H9 (cell line): ENCODE results near the gene ERVFRD-1. TPM values are rescaled to one million over a fixed set of nuclear protein-coding genes. Genes with fewer than 3 reads are reported as not detected.

ENCODE experiments used
- DNase-seq: peaks from one replicate; pipeline ENCODE4 v3.0.0-alpha.2; 2017
- H2AFZ ChIP-seq: one replicate; pipeline ENCODE4 v1.6.1; 2013; ENCODE audit warnings: mild to moderate bottlenecking, low read length, control low read depth, moderate library complexity
- H2AK5ac ChIP-seq: 2 replicates; pipeline ENCODE4 v1.6.1; 2013; ENCODE audit warnings: low read length, control low read depth, mixed read lengths; ENCODE audit not compliant: insufficient read length
- H2BK120ac ChIP-seq: one replicate; pipeline ENCODE4 v1.6.1; 2013; ENCODE audit warnings: low read depth, mild to moderate bottlenecking, low read length, control low read depth, inconsistent platforms; ENCODE audit not compliant: poor library complexity, severe bottlenecking
- H2BK12ac ChIP-seq: 2 replicates; pipeline ENCODE4 v1.6.1; 2013; ENCODE audit warnings: low read length, control low read depth, mixed read lengths, low read depth; ENCODE audit not compliant: insufficient read length
- H2BK15ac ChIP-seq: 2 replicates; pipeline ENCODE4 v1.6.1; 2013; ENCODE audit warnings: low read depth, low read length, control low read depth
- H2BK20ac ChIP-seq: one replicate; pipeline ENCODE4 v1.6.1; 2013; ENCODE audit warnings: low read depth, mild to moderate bottlenecking, low read length, control low read depth, inconsistent platforms; ENCODE audit not compliant: poor library complexity, severe bottlenecking
- H2BK5ac ChIP-seq: 2 replicates; pipeline ENCODE4 v1.6.1; 2013; ENCODE audit warnings: low read length, control low read depth, mixed read lengths; ENCODE audit not compliant: insufficient read length
- H3K14ac ChIP-seq: 2 replicates; pipeline ENCODE4 v1.6.1; 2013; ENCODE audit warnings: low read length, control low read depth; ENCODE audit not compliant: insufficient read depth
- H3K18ac ChIP-seq: 2 replicates; pipeline ENCODE4 v1.6.1; 2013; ENCODE audit warnings: low read depth, mild to moderate bottlenecking, mixed read lengths, low read length, control low read depth; ENCODE audit not compliant: insufficient read length
- H3K23ac ChIP-seq: 2 replicates; pipeline ENCODE4 v1.6.1; 2013; ENCODE audit warnings: low read length, control low read depth, mixed read lengths, low read depth; ENCODE audit not compliant: insufficient read length
- H3K23me2 ChIP-seq: 2 replicates; pipeline ENCODE4 v1.6.1; 2013; ENCODE audit warnings: low read depth, mild to moderate bottlenecking, mixed read lengths, low read length, control low read depth; ENCODE audit not compliant: insufficient read length, poor library complexity, severe bottlenecking
- H3K27ac ChIP-seq: 2 replicates; pipeline ENCODE4 v1.5.1; 2013; ENCODE audit warnings: low read length, control low read depth, mixed read lengths, low read depth; ENCODE audit not compliant: insufficient read length
- H3K27me3 ChIP-seq: 2 replicates; pipeline ENCODE4 v1.6.1; 2013; ENCODE audit warnings: low read length, control low read depth, inconsistent platforms; ENCODE audit not compliant: insufficient read depth
- H3K4ac ChIP-seq: 2 replicates; pipeline ENCODE4 v1.6.1; 2013; ENCODE audit warnings: low read depth, mild to moderate bottlenecking, control low read depth, inconsistent platforms, low read length, moderate library complexity
- H3K4me1 ChIP-seq: 2 replicates; pipeline ENCODE4 v1.6.1; 2013; ENCODE audit warnings: low read length, control low read depth, inconsistent platforms; ENCODE audit not compliant: insufficient read depth
- H3K4me2 ChIP-seq: 2 replicates; pipeline ENCODE4 v1.6.1; 2013; ENCODE audit warnings: low read length, control low read depth, mixed read lengths; ENCODE audit not compliant: insufficient read length, insufficient read depth
- H3K56ac ChIP-seq: 2 replicates; pipeline ENCODE4 v1.6.1; 2013; ENCODE audit warnings: low read depth, mild to moderate bottlenecking, mixed read lengths, low read length, control low read depth; ENCODE audit not compliant: insufficient read length
- H3K79me1 ChIP-seq: 2 replicates; pipeline ENCODE4 v1.6.1; 2013; ENCODE audit warnings: low read depth, mild to moderate bottlenecking, moderate library complexity, low read length, control low read depth, inconsistent platforms; ENCODE audit not compliant: insufficient read depth, poor library complexity, severe bottlenecking
- H3K79me2 ChIP-seq: 2 replicates; pipeline ENCODE4 v1.6.1; 2013; ENCODE audit warnings: low read length, control low read depth, inconsistent platforms; ENCODE audit not compliant: insufficient read depth
- H3K9ac ChIP-seq: 2 replicates; pipeline ENCODE4 v1.6.1; 2013; ENCODE audit warnings: low read length, control low read depth, mixed read lengths; ENCODE audit not compliant: insufficient read length; ENCODE audit errors: extremely low read depth
- H3K9me3 ChIP-seq: one replicate; pipeline ENCODE4 v1.6.1; 2013; ENCODE audit warnings: low read depth, low read length, inconsistent platforms; ENCODE audit not compliant: control insufficient read depth
- H3T11ph ChIP-seq: one replicate; pipeline ENCODE4 v1.6.1; 2013; ENCODE audit warnings: mild to moderate bottlenecking, low read length, control low read depth, inconsistent platforms
- H4K20me1 ChIP-seq: one replicate; pipeline ENCODE4 v1.6.1; 2013; ENCODE audit not compliant: control insufficient read depth, insufficient read length, insufficient read depth
- H4K5ac ChIP-seq: 2 replicates; pipeline ENCODE4 v1.6.1; 2013; ENCODE audit warnings: low read depth, mild to moderate bottlenecking, mixed read lengths, low read length, control low read depth; ENCODE audit not compliant: insufficient read length
- H4K8ac ChIP-seq: replicated peaks from 2 replicates; pipeline ENCODE4 v1.6.1; 2013; ENCODE audit warnings: low read length, control low read depth, mixed read lengths, low read depth; ENCODE audit not compliant: insufficient read length
- H4K91ac ChIP-seq: 2 replicates; pipeline ENCODE4 v1.6.1; 2013; ENCODE audit warnings: low read depth, mild to moderate bottlenecking, moderate library complexity, mixed read lengths, low read length, control low read depth; ENCODE audit not compliant: insufficient read length
- H3K27ac Mint-ChIP-seq, 3 experiments: 2 replicates in 2 of 3; 3 replicates in 1 of 3; pipeline ENCODE4 v1.8.0; 2020 to 2021; ENCODE audit warnings: mixed read lengths in 3 of 3, mild to moderate bottlenecking in 1 of 3, moderate library complexity in 1 of 3
- H3K27me3 Mint-ChIP-seq: 2 replicates; pipeline ENCODE4 v1.8.0; 2021; ENCODE audit warnings: low read depth, mild to moderate bottlenecking, moderate library complexity, mixed read lengths
- H3K36me3 Mint-ChIP-seq, 3 experiments: 2 replicates in 2 of 3; 3 replicates in 1 of 3; pipeline ENCODE4 v1.8.0; 2020 to 2021; ENCODE audit warnings: low read depth in 3 of 3, mixed read lengths in 3 of 3; ENCODE audit not compliant: insufficient read depth in 1 of 3
- H3K4me1 Mint-ChIP-seq, 2 experiments: 2 replicates each; pipeline ENCODE4 v1.8.0; 2020; ENCODE audit warnings: mixed read lengths in 2 of 2
- H3K4me3 Mint-ChIP-seq, 2 experiments: 2 replicates in 1 of 2; 3 replicates in 1 of 2; pipeline ENCODE4 v1.8.0; 2020 to 2021; ENCODE audit warnings: mild to moderate bottlenecking in 2 of 2, mixed read lengths in 2 of 2, moderate library complexity in 1 of 2
- H3K9me3 Mint-ChIP-seq, 2 experiments: 2 replicates in 1 of 2; 3 replicates in 1 of 2; pipeline ENCODE4 v1.8.0; 2020; ENCODE audit warnings: mild to moderate bottlenecking in 2 of 2, mixed read lengths in 2 of 2, moderate library complexity in 1 of 2
- CTCF ChIP-seq: fragments of 200-600 bp; sonication (generic); conservative IDR thresholded peaks from 3 replicates; pipeline ENCODE4 v1.8.0; 2021; ENCODE audit warnings: antibody characterized with exemption, mild to moderate bottlenecking
- WGBS: extraction: QIAGEN DNeasy Blood & Tissue Kit; methylation state at CpG from one replicate; pipeline ENCODE4 v1.1.7; 2013; ENCODE audit warnings: missing lambda C conversion rate, low lambda C conversion rate, mixed read lengths; ENCODE audit not compliant: insufficient read length; ENCODE audit errors: extremely low coverage; 5-methylcytosine and 5-hydroxymethylcytosine counted together
- total RNA-seq: library from RNA; stranded (reverse); gene quantifications from 2 replicates; pipeline ENCODE4 v1.2.1, GENCODE V29; 2021

Gene ERVFRD-1
- total RNA-seq, 1 experiment from 2014 or later = not detected

GRCh38 chr6:11053307-11053706, 58.2 kb downstream of the ERVFRD-1 start:
- Histone ChIP-seq H2BK120ac (no peak overlapping the region), H2BK12ac (no peak overlapping the region), H2AFZ (no peak overlapping the region), H4K8ac (no peak overlapping the region), H3K4ac (no peak overlapping the region), H2BK5ac (no peak overlapping the region), H3K23me2 (no peaks in the 10 kb centered on the region), H3K56ac (no peak overlapping the region), H4K91ac (no peak overlapping the region), H2AK5ac (no peak overlapping the region), H3K27ac (no peak overlapping the region), H2BK20ac (no peak overlapping the region), H2BK15ac (no peak overlapping the region), H3K23ac (no peak overlapping the region), H3K27me3 (no peaks in the 10 kb centered on the region), H4K5ac (no peak overlapping the region), H3K79me2 (no peaks in the 10 kb centered on the region), H3K4me1 (no peaks in the 10 kb centered on the region), H3T11ph (no peak overlapping the region), H4K20me1 (no peaks in the 10 kb centered on the region), H3K4me2 (no peak overlapping the region), H3K9ac (no peak overlapping the region), H3K79me1 (no peaks in the 10 kb centered on the region), H3K18ac (no peak overlapping the region), H3K14ac (no peak overlapping the region), H3K9me3 (no peaks in the 10 kb centered on the region)
- no peak for TF ChIP-seq CTCF
- no CpG with 5 or more reads among the region's 5 CpGs for WGBS
- Mint-ChIP-seq H3K27ac (no peak overlapping the region), H3K4me1 (no peaks in the 10 kb centered on the region), H3K36me3 (no peaks in the 10 kb centered on the region), H3K9me3 (no peaks in the 10 kb centered on the region), H3K4me3 (no peak overlapping the region), H3K27me3 (no peaks in the 10 kb centered on the region; the same call in 1 of the 2 replicates)
- no peak for DNase-seq

Other genes with a start within 250 kb of the ERVFRD-1 start
- 0.11 and 0.15 TPM in 2 replicates for gene GCM2, start 229.7 kb downstream of the ERVFRD-1 start, total RNA-seq
- gene SYCP2L, start 224.7 kb downstream of the ERVFRD-1 start, total RNA-seq = 3.5 and 4.3 TPM in 2 replicates
- gene ELOVL2, start 67.4 kb downstream of the ERVFRD-1 start, total RNA-seq = 0.46 and 0.57 TPM in 2 replicates
- 10.6 and 11.5 TPM in 2 replicates for gene SMIM13, start 17.9 kb downstream of the ERVFRD-1 start, total RNA-seq
- gene NEDD9, start 120.9 kb upstream of the ERVFRD-1 start, total RNA-seq = 5.5 and 5.8 TPM in 2 replicates